Brain pericyte (primary cell): ENCODE data around the gene MYRIP.
"Not testable (repeated sequence)": the region's sequence is repeated elsewhere in the genome, so short reads cannot be mapped to it uniquely, and the experiment has no call there.

Experiments
- DNase-seq: peaks from one replicate; pipeline ENCODE4 v3.0.0-alpha.2; 2012; ENCODE audit warnings: low read depth, low spot score

The MYRIP gene

DNA sequence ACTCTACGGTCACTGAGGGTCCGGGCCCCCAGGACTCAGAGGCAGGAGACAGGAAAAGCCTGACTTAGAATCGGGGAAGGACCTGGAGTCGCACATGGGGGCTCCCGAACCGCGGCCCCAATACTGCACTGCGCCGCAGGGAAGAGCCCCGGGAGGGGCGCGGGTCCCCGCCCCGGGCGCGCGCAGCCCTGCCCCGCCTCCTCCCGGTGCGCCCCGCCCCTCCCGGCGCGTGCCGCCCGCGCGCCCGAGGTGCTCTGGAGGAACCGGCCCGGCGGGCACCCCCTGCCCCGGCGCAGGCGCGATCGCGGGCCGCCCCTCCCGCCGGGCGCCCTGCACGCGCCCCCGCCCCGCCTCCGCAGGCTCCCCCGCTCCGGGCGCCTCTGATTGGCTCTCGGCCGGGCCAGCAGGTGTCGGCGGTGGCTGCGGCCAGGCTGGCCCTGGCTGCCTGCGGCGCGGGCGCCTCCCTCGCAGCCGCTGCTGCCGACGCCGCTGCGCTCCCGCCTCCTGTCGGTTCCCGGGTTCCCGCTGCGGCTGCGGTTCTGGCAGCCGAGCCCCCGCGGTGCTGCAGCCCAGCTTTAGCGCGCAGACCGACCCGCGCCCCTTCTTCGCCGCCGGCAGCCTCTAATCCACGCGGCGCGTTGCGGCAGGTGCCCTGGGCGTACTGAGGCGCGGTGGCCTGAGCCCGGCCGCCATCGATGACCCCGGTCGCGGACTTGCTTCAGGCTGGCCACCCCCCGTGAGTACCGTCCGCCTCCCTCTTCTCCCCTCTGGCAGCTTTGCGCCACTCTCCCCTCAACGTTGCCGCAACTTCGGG lies at the start of gene MYRIP:
TSS of gene MYRIP (plus strand) at position 429 of the 814 bp plus-strand sequence. CDS start 91,208 bp downstream, outside the sequence.
- DNase-seq, result no peak

DNA sequence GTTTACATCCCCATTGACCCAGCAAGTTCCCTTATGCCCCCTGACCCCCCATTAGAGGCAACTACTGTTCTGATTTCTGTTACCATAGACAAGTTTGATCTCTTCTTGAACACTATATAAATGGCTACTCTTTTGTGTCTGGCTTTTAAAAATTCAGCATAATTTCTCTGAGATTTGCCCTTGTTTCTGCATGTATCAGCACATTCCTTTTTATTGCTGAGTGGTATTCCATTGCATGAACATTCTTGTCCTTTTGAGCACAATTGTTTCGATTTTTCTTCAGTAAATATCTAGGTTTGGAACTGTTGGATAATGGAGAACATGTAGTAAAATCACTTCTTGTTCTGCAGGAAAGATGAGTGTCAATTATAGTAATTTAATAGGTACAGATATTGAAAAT lies 49.1 kb upstream of the MYRIP start:
- DNase-seq, result no peak

DNA sequence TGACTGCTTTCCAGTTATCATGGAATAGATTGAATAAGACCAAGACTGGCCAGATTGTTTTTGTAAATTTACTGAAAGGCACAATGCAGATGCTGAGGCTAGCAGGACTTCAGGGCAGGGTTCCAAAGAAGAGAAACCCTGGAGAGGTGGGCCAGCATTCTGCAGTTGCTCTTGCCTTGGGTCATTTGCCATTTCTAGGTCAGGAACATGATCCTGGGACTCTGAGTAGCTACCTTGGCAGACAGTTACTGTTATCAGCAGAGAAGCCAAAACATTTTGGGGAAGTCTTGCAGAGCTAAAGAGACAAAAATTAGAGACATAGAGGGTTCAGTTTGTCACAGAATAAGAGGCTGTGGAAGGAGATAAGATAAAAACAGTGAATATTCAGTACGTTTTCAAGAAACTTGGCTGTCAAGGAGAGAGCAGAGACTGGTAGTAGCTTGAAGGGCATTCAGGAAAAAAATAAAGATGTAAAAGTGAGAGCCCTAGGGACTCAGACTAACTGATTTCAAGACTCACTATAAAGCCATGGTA lies 46.8 kb upstream of the MYRIP start:
- DNase-seq, result no peak

DNA sequence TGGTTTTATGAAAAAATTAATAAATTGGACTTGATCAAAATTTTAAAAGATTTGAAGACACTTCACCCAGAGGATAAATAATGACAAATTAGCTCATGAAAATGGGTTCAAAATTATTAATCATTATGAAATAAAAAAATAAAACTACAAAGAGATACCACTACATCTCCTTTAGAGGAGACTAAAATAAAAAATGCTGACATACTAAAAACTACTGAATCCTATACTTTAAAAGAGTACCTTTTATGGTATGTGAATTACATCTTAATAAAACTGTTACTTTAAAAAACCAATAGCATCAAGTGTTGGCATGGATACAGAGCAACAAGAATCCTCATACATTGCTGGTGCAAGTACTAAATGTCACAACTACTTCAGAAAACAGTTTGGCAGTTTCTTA lies 46.0 kb upstream of the MYRIP start:
- no peak for DNase-seq

DNA sequence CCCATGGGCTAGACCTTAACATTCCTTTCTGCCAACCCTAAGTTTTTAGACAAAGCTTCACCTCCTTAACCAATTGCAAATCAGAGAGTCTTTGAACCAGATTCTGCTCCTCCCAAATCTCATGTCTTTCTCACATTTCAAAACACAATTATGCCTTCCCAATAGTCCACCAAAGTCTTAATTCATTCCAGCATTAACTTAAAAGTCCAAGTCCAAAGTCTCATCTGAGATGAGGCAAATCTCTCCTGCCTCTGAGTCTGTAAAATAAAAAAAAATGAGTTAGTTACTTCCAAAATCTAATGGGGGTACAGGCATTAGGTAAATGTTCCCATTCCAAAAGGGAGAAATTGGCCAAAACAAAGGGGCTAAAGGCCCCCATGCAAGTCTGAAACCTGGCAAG lies 43.8 kb upstream of the MYRIP start:
- no peak for DNase-seq

DNA sequence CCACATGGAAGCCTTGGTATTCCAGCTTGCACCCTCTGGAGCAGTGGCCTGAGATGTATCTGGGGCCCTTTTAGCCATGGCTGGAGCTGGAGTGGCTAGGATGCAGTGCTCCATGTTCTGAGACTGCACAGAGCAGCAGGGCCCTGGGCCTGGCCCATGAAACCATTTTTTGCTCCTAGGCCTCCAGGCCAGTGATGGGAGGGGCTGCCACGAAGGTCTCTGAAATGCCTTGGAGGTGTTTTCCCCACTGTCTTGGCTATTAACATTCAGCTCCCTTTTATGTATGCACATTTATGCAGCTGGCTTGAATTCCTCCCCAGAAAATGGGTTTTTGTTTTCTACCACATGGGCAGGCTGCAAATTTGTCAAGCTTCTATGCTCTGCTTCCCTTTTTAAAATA lies 43.0 kb upstream of the MYRIP start:
- DNase-seq, result no peak

DNA sequence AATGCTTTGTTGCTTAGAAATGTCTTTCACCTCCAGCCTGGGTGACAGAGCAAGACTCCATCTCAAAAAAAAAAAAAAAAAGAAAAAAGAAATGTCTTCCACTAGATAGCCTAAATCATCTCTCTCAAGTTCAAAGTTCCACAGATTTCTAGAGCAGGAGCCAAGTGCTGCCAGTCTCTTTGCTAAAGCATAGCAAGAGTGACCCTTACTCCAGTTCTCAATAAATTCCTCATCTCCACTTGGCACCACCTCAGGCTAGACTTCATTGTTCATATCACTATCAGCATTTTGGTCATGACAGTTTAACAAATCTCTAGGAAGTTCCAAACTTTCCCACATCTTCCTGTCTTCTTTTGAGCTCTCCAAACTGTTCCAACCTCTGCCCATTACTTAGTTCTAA lies 42.5 kb upstream of the MYRIP start:
- not testable (repeated sequence) for DNase-seq

DNA sequence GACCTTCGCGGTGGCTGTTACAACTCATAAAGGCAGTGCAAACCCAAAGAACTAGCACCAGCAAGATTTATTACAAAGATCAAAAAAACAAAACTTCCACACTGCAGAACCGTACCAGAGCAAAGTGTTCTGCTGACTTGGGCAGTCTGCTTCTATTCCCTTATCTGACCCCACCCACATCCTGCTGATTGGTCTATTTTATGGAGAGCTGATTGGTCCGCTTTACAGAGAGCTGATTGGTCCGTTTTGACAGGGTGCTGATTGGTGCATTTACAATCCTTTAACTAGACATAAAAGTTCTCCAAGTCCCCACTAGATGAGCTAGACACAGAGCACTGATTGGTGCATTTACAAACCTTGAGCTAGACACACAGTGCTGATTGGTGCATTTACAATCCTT lies 31.2 kb upstream of the MYRIP start:
- DNase-seq, result not testable (repeated sequence)

DNA sequence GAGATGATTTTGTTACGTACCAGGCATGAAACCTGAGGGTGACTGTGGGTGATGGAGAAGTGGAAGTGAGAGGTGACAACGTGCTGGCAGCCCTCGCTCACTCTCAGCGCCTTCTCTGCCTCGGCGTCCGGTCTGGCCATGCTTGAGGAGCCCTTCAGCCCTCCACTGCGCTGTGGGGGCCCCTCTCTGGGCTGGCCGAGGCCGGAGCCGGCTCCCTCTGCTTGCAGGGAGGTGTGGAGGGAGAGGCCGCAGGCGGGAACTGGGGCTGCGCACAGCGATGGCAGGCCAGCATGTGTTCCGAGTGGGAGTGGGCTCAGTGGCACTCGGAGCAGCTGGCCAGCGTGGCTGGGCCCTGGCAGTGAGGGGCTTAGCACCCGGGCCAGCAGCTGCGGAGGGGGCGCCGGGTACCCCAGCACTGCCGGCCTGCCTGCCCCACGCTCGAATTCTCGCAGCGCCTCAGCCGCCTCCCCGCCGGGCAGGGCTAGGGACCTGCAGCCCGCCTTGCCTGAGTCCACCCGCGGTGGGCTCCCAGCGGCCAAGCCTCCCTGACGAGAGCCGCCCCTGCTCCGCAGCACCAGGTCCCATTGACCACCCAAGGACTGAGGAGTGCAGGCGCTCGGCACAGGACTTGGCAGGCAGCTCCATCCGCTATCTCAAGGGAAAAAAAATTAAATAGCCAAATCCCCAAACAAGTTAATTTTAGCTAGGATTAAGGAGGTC lies 29.7 kb upstream of the MYRIP start:
- DNase-seq, result no peak

DNA sequence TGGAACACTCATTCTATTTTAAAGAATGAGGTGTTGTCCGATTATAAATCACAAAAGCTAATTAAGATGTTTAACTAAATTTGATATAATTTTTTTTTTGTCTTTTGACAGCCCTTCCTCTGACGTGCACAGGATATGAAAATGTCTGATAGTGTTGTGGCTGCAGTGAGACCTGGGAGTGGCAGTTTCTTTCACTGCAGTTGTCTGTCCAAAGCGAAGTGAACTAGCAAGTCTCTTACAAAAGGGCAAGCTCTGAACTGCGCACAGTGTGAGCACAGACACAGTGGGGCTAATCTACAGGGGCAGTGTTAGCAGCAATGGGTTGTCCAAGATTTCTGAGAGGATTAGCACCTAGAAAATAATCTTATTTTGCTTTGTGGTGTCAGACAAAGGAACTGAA lies 29.1 kb upstream of the MYRIP start:
- DNase-seq, result no peak

DNA sequence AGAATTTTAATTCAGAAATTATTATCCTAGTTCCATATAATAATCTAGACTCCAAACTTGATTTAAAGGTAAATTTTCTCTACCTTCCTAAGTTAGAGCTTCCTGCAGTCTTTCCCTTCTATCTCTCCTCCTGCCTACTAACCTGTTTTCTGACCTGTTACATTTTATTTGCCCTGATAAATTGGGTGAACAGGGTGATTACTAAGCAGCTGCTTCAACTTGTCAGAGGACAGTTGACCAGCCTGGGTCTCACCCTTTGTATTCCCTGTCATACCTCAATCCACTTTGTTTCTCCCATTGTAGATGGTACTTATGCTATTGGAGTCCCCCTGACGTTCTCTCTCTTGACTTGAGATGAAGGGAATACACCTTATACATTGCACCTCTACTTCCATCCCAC lies 28.4 kb upstream of the MYRIP start:
- DNase-seq, result no peak

DNA sequence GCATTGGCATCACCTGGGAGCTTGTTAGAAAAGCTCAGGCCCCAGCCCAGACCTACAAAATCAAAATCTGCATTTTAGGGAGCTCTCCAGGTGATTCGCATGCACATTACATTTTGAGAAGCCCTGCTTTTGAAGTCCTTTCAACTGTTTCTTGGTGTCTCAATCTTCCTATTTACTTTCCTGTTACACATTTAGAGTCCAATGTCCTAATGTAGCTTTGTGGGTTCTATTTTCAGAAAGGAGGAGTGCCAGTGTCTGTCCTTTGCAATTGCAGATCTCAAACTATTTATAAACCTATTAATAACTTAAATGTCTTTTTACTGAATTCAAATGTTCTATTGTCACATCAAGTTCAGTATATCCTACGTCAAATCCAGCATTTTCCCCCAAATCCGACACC lies 27.8 kb upstream of the MYRIP start:
- DNase-seq, result no peak

DNA sequence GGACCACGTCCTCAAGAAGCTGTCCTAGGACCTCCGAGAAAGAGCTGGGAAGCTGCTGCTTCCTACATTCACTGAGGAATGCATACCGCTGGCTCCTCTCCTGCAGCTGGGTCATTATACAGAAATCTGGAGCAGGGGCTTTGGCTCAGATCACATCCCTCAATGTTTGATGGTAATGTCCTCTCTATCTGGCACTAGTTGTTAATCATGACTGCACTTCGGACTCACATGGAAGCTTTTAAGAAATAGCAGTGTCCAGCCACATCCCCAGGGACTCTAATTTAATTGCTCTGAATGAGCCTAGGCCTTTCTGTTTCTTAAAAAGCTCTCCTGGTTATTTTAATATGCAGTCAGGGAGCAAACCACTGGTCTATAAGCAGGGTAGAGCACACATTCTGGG lies 25.7 kb upstream of the MYRIP start:
- DNase-seq, result no peak

DNA sequence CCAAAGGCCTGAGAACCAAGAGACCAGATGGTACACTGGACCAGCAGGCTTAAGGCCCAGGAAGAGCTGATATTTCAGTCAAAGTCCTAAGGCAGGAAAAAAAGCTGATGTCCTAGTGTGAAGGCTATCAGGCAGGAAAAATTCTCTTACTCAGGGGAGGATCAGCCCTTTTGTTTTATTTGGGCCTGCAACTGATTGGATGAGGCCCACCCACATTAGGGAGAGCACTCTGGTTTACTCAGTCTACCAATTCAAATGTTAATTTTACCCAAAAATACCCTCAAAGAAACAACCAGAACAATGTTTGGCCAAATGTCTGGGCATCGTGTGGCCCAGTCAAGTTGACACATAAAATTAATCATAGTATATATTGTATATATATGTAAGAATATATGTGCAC lies 24.5 kb upstream of the MYRIP start:
- no peak for DNase-seq

DNA sequence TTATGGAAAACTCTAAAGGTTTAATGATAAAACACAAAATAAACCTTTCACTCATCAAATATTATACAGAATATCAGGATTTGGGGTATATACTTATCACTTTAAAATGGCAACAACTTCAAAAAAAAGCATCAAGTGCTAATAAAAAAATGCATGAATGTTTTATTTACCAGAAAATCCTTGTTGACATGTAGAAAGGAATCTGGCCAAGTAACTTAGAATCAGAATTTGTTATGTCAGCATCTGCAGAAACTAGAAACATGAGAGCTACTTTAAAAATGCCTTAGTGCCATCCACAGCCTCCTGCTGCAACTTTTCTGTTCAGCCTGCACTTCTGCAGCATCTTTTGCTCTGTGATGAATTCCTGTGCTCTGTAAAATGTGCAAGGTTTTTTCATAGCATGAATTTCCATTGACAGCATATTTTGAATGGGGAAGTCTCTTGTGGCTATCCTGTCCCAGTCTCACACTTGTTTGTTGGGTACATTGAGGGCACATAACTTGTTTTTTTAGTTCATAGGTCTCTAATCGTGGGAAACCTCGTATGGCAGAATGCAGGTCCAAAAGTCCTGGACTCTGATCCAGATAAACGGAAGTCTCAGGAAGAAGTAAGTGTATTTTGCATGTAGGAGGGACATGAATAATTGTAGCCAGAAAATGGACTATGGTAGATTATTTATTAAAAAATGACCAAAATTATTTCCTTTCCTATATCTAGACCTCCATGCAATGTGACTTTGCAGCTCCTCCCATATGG lies 21.1 kb upstream of the MYRIP start:
- DNase-seq, result no peak

DNA sequence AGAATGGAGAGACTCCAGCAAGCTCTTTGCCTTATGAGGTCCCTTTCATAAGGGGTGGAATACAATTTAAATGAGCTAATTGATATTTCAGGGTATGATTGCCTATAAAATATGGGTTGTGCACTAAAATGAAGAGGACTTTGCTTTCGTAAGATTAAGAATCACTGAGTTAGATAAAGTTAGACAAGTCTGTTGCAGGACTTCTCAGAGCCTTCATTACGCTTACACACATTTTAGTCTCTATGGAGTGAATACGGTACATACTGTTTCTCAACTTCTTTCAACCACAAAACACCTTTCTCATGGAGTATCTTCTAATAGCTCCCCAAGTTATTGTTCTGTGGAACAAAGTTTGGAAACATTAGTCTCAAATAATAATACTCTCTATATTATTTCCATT lies 17.8 kb upstream of the MYRIP start:
- DNase-seq, result no peak

DNA sequence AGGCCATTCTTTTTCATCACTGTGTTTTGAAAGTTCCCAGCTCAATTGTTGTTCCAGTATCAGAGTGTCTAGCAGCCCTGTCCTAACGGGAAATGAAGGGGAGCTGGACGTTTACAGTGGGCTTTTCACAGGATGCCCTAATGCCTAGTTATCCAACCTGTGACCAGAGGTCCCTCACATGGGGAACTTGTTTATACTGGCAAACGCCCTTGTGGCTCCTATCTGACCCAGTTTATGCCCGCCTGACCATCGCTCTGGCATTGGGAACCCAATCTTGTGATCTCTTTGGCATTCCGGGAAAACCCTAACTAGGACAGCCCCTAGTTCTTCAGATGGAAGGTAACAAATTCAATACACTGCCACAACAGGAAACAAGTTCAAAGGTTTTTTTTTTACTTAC lies 14.5 kb upstream of the MYRIP start:
- DNase-seq, result no peak

DNA sequence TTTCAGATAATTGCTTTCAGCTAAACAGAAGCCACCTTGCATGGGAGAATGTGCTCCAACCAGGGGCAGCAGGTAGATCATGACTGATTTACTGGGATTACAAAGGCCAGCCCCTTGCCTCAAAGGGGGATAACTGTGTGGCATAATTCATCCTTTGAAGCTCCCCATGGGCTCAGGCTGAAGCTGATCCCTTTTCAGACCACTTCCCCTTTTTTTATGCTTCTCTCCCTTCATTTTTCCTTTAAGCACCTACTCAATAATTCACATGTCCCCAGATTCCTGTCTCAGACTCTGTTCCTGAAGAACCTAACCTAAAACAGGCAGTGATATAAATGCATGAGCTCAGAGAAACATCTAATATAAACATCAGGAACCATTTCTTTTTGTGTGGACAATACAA lies 8.2 kb upstream of the MYRIP start:
- no peak for DNase-seq

DNA sequence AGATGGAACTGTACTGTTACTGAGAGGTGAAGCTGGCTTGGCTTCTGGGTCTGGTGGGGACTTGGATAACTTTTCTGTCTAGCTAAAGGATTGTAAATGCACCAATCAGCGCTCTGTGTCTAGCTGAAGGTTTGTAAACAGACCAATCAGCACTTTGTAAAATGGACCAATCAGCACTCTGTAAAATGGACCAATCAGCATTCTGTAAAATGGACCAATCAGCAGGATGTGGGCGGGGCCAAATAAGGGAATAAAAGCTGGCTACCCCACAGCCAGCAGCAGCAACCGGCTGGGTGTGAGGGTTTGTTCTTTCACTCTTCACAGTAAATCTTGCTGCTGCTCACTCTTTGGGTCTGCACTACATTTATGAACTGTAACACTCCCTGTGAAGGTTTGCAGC lies 6.9 kb upstream of the MYRIP start:
- DNase-seq, result not testable (repeated sequence)

DNA sequence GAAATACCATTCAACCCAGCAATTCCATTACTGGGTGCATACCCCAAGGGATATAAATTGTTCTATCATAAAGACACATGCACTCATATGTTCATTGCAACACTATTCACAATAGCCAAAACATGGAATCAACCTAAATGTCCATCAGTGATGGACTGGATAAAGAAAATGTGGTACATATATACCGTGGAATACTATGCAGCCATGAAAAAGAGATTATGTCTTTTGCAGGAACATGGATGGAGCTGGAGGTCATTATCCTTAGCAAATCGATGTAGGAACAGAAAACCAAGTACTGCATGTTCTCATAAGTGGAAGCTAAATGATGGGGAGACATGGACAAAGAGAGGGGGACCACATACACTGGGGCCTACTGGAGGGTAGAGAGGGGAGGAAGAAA lies 5.5 kb upstream of the MYRIP start:
- no peak for DNase-seq

DNA sequence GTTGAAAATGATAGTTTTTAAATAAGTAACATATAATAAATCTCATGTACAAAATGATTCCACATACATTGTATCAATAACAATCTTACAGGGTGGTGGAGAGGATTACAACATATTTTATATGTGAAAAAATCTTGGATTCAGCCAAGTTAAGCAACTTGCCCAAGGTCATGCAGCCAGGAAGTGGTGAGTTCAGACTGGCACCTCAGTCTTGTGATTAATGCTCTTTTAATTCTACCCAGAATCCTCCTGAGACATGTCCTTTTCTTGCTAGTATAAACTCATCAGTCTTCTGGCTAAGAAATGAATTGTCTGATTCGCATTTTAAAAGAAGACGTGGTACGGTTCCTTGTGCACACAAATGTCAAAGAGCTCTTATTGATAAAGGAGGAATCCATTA lies 4.5 kb upstream of the MYRIP start:
- no peak for DNase-seq

DNA sequence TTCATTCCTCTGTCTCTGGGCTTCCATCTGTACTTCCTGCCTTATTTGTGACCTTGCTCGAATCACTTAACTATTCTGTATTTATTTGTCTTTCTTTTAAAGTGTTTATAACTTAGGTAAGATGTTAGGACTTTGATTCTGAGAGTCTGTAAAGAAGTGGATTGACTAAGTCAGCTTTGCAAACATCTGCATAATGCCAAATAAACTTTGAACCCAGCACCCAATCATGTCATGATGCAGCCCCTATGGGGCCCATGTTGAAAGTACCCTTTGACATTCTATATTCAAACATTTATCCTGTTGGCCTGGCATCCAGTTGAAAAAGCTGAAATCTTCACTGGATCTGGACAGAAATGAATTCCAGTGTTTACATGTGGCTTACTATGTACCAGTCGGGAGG lies 3.8 kb upstream of the MYRIP start:
- no peak for DNase-seq
